Activated T-helper 9 cell treated with anti-CD3 and anti-CD28 coated beads, Interleukin-2, amount 50 U/mL, for 16 hours (primary cell): ENCODE measurements around the gene OR10T2.
"Not testable (repeated sequence)": the region's sequence is repeated elsewhere in the genome, so short reads cannot be mapped to it uniquely, and the experiment has no call there.

ENCODE experiments used
- DNase-seq: peaks from one replicate; pipeline ENCODE4 v3.0.0-alpha.2; 2020; ENCODE audit warnings: low read depth

The OR10T2 gene

DNA sequence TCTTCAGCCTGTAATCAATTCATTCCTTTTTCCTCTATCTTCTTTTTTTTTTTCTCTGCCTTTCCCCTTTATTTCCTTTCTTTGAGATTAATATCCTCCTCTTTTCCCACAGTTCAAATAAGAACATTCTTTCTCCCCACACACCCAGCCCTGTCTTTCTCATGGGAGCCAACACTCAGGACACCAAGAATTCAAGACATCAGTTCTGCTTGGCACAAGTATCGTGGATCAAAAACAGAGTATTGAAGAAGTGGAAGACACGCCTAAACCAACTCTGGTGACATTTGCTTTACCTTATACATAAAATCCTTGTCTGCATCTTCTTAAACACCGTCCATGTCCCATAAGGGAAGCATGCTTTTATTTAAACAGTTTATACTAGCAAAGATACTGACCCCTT is 42.6 kb downstream of the OR10T2 start:
- DNase-seq, result no peak

DNA sequence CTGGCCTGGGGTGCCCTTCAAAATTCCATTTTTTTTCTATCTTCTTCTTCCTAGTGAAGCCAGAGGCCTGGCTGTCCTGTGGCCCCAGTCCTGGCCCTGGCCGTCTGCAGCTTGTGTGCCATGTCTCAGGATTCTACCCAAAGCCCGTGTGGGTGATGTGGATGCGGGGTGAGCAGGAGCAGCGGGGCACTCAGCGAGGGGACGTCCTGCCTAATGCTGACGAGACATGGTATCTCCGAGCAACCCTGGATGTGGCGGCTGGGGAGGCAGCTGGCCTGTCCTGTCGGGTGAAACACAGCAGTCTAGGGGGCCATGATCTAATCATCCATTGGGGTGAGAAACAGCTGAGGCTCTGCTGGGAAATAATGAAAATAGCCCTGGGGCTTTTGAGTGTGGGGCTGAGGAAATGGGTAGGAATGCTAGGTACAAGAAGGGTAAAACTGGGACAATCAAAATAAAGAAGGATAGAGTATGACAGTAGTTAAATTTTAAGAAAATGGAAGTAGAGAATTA is 43.4 kb downstream of the OR10T2 start:
- no peak for DNase-seq

DNA sequence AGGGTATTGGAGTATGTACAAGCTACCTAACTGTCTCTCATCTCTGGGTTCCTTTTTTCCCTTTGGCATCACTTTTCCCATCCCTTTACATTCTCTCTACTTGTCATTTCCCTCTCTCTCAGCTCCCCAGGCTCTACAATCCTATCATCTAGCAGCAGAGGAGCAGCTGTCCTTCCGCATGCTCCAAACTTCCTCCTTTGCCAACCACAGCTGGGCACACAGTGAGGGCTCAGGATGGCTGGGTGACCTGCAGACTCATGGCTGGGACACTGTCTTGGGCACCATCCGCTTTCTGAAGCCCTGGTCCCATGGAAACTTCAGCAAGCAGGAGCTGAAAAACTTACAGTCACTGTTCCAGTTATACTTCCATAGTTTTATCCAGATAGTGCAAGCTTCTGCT is 45.0 kb downstream of the OR10T2 start:
- DNase-seq, result no peak

DNA sequence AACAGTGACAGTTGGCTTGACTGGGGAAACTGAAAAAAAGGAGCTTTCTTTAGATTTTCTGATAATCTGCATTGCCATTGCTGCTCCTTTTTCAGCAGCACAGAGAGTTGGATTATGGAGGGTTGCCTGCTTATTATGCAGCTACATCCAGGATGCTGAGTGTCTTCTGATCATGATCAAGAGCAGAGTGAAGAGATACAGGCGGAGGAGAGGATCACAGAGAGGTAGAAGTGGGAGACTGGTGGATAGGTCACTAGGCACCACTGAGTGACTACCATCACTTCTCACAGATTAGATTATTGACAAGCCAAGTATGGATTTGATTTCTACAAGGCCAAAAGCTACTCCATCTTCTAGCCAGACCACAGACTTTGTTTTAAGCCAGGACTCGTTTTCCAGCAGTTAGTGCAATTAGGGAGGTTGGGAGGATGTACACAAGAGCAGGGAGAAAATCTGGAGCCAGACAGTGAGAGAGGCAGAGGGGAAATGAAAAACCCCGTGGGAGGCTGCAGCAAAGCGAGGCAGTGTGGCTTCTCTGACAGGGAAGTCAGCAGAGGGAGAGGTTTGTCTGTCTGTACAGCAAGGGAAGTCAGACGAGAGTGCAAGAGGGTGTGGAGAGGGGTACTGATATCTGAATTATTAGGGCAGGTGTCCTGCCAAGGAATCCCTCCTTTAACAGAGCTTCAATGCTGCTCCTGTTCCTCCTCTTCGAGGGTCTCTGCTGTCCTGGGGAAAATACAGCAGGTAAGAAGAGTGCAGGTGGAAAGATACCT is 45.8 kb downstream of the OR10T2 start, which contains the start of gene CD1E:
Gene CD1E, plus strand, starts transcription at position 592 of the 773 bp plus-strand sequence. Its CDS starts 95 bp downstream, at position 687.
- DNase-seq, result no peak

DNA sequence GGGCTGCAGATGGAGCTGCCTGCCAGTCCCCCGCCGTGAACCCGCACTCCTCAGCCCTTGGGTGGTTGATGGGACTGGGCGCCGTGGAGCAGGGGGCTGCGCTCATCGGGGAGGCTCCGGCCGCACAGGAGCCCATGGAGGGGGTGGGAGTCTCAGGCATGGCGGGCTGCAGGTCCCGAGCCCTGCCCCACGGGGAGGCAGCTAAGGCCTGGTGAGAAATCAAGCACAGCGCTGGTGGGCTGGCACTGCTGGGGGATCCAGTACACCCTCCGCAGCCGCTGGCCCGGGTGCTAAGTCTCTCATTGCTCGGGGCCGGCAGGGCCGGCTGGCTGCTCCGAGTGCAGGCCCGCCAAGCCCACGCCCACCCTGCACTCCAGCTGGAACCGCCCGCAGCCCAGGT is 50.3 kb downstream of the OR10T2 start:
- DNase-seq, result not testable (repeated sequence)
